Loucy (cell line): ENCODE measurements around the gene SEC16A.

ENCODE experiments used
- EZH2phosphoT487 ChIP-seq: fragments of 200-600 bp; IDR thresholded peaks from 2 replicates; pipeline ENCODE4 v1.6.1; 2018; ENCODE audit warnings: antibody characterized with exemption, mild to moderate bottlenecking, moderate library complexity, borderline replicate concordance
- TF ChIP-seq, protein P1 (sequence below): fragments of 200-600 bp; sonication (generic); conservative IDR thresholded peaks from 2 replicates; pipeline ENCODE4 v1.5.1; 2014; ENCODE audit warnings: mild to moderate bottlenecking, antibody characterized with exemption, low read length

GRCh38 chr9:136474974-136475865 is 7.6 kb downstream of the SEC16A start:
- TF ChIP-seq EZH2phosphoT487 = no peak
- TF ChIP-seq, protein P1, sequence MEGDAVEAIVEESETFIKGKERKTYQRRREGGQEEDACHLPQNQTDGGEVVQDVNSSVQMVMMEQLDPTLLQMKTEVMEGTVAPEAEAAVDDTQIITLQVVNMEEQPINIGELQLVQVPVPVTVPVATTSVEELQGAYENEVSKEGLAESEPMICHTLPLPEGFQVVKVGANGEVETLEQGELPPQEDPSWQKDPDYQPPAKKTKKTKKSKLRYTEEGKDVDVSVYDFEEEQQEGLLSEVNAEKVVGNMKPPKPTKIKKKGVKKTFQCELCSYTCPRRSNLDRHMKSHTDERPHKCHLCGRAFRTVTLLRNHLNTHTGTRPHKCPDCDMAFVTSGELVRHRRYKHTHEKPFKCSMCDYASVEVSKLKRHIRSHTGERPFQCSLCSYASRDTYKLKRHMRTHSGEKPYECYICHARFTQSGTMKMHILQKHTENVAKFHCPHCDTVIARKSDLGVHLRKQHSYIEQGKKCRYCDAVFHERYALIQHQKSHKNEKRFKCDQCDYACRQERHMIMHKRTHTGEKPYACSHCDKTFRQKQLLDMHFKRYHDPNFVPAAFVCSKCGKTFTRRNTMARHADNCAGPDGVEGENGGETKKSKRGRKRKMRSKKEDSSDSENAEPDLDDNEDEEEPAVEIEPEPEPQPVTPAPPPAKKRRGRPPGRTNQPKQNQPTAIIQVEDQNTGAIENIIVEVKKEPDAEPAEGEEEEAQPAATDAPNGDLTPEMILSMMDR = no peak
